Nephron (organoid): ENCODE measurements around the gene NFIX.

Source experiments
- H3K27ac Mint-ChIP-seq, 3 experiments: 2 replicates each; pipeline ENCODE4 v1.8.0; 2020; ENCODE audit warnings: mixed read lengths in 3 of 3, mild to moderate bottlenecking in 2 of 3, moderate library complexity in 1 of 3
- H3K27me3 Mint-ChIP-seq: 2 replicates; pipeline ENCODE4 v1.8.0; 2021; ENCODE audit warnings: low read depth, mild to moderate bottlenecking, moderate library complexity, mixed read lengths
- H3K36me3 Mint-ChIP-seq: 2 replicates; pipeline ENCODE4 v1.8.0; 2020; ENCODE audit warnings: low read depth, mixed read lengths
- H3K4me1 Mint-ChIP-seq: 2 replicates; pipeline ENCODE4 v1.8.0; 2020; ENCODE audit warnings: mixed read lengths
- H3K4me3 Mint-ChIP-seq, 3 experiments: 2 replicates each; pipeline ENCODE4 v1.8.0; 2020; ENCODE audit warnings: mild to moderate bottlenecking in 3 of 3, mixed read lengths in 3 of 3, moderate library complexity in 2 of 3
- H3K9me3 Mint-ChIP-seq: 2 replicates; pipeline ENCODE4 v1.8.0; 2020; ENCODE audit warnings: mixed read lengths
- TF ChIP-seq, protein P1 (sequence below), 3 experiments: fragments of 200-600 bp; sonication (generic); IDR thresholded peaks; one replicate each; pipeline ENCODE4 v1.5.0; 2021; ENCODE audit warnings: antibody characterized with exemption in 3 of 3; ENCODE audit not compliant: unreplicated experiment in 3 of 3

Gene NFIX

GRCh38 chr19:13028027-13028426, 32.8 kb downstream of the NFIX start:
- Mint-ChIP-seq H3K36me3 (peaks cover 34% of the 10 kb centered on the region), H3K27me3 (peaks cover 100% of the 10 kb centered on the region), H3K4me1 (peaks cover 78% of the 10 kb centered on the region), H3K27ac (no peak overlapping the region), H3K9me3 (no peaks in the 10 kb centered on the region), H3K4me3 (no peak overlapping the region)
- TF ChIP-seq, protein P1, sequence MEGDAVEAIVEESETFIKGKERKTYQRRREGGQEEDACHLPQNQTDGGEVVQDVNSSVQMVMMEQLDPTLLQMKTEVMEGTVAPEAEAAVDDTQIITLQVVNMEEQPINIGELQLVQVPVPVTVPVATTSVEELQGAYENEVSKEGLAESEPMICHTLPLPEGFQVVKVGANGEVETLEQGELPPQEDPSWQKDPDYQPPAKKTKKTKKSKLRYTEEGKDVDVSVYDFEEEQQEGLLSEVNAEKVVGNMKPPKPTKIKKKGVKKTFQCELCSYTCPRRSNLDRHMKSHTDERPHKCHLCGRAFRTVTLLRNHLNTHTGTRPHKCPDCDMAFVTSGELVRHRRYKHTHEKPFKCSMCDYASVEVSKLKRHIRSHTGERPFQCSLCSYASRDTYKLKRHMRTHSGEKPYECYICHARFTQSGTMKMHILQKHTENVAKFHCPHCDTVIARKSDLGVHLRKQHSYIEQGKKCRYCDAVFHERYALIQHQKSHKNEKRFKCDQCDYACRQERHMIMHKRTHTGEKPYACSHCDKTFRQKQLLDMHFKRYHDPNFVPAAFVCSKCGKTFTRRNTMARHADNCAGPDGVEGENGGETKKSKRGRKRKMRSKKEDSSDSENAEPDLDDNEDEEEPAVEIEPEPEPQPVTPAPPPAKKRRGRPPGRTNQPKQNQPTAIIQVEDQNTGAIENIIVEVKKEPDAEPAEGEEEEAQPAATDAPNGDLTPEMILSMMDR (IDR thresholded peaks at IDR 0.05; ENCODE audit: unreplicated experiment in 3 of 3) = no peak

GRCh38 chr19:13029301-13029880, 34.1 kb downstream of the NFIX start:
- Mint-ChIP-seq H3K4me3 (no peak overlapping the region), H3K36me3 (peaks cover 32% of the 10 kb centered on the region), H3K4me1 (peaks cover 79% of the 10 kb centered on the region), H3K9me3 (no peaks in the 10 kb centered on the region), H3K27ac (no peak overlapping the region), H3K27me3 (peaks cover 97% of the 10 kb centered on the region)
- TF ChIP-seq, protein P1 (IDR thresholded peaks at IDR 0.05; ENCODE audit: unreplicated experiment in 3 of 3) = no peak

- Mint-ChIP-seq H3K9me3 (no peaks in the 10 kb centered on the region), H3K4me3 (no peak overlapping the region), H3K27ac (peak overlapping the region in 1 of 3 experiments; percentile 15), H3K36me3 (peaks cover 27% of the 10 kb centered on the region), H3K4me1 (peaks cover 79% of the 10 kb centered on the region), H3K27me3 (peaks cover 97% of the 10 kb centered on the region)
- TF ChIP-seq, protein P1 (IDR thresholded peaks at IDR 0.05; ENCODE audit: unreplicated experiment in 3 of 3) = peak in 1 of 3 experiments; percentile 15
These were observed 34.6 kb downstream of the NFIX start for GRCh38 chr19:13029893-13030292.

GRCh38 chr19:13031917-13032623, 36.8 kb downstream of the NFIX start:
- peaks cover 11% of the 10 kb centered on the region for H3K36me3 Mint-ChIP-seq
- H3K4me1 Mint-ChIP-seq = peaks cover 81% of the 10 kb centered on the region
- no peaks in the 10 kb centered on the region for H3K9me3 Mint-ChIP-seq
- H3K27me3 Mint-ChIP-seq = peaks cover 97% of the 10 kb centered on the region
- peak overlapping the region in 2 of 3 experiments; percentile 11 to 15 for H3K4me3 Mint-ChIP-seq
- TF ChIP-seq, protein P1 (IDR thresholded peaks at IDR 0.05; ENCODE audit: unreplicated experiment in 3 of 3) = no peak
- H3K27ac Mint-ChIP-seq = peak overlapping the region in 2 of 3 experiments; percentile 63 to 76

GRCh38 chr19:13032837-13033236, 37.6 kb downstream of the NFIX start:
- Mint-ChIP-seq H3K36me3 (peaks cover 11% of the 10 kb centered on the region), H3K4me1 (peaks cover 88% of the 10 kb centered on the region), H3K9me3 (no peaks in the 10 kb centered on the region), H3K4me3 (no peak overlapping the region), H3K27me3 (peaks cover 95% of the 10 kb centered on the region), H3K27ac (peak overlapping the region in 2 of 3 experiments; percentile 63 to 76)
- TF ChIP-seq, protein P1 (IDR thresholded peaks at IDR 0.05; ENCODE audit: unreplicated experiment in 3 of 3) = no peak
